DOHH2 (cell line): ENCODE results near the gene ABHD13.

Experiments used
- CTCF ChIP-seq: fragments of 200-600 bp; sonication (generic); IDR thresholded peaks from one replicate; pipeline ENCODE4 v1.5.1; 2014; ENCODE audit warnings: antibody characterized with exemption, mild to moderate bottlenecking, low read depth, low read length; ENCODE audit not compliant: poor library complexity, severe bottlenecking
- EZH2phosphoT487 ChIP-seq: fragments of 200-600 bp; sonication (generic); IDR thresholded peaks from 2 replicates; pipeline ENCODE4 v1.6.1; 2017; ENCODE audit warnings: borderline replicate concordance, mild to moderate bottlenecking, antibody characterized with exemption, low read length, moderate library complexity, mixed read lengths

GRCh38 chr13:108267347-108267746 is 49.2 kb downstream of the ABHD13 start:
- TF ChIP-seq CTCF = no peak
- TF ChIP-seq EZH2phosphoT487 = no peak
